ENCODE measurements around the gene WDR45.

The WDR45 gene

GRCh38 chrX:49102190-49102589 lies 22.5 kb upstream of the WDR45 start:
- TF ChIP-seq CTCF (IDR thresholded peaks at IDR 0.05; ENCODE audit: low read depth, low read length), result no peak
- DNase-seq (ENCODE audit: low read depth in 2 of 2), result no peak
- no peak overlapping the region for H3K4me3 ChIP-seq (replicated peaks in 1 of 2; ENCODE audit: low read depth in 2 of 2, low read length in 2 of 2)

- no peak for DNase-seq (ENCODE audit: low read depth in 2 of 2)
- TF ChIP-seq CTCF (IDR thresholded peaks at IDR 0.05; ENCODE audit: low read depth, low read length), result no peak
- H3K4me3 ChIP-seq (replicated peaks in 1 of 2; ENCODE audit: low read depth in 2 of 2, low read length in 2 of 2), result peak overlapping the region; percentile 57 to 75
These were observed 21.9 kb upstream of the WDR45 start for GRCh38 chrX:49101629-49101984.

GRCh38 chrX:49100704-49101628 lies 21.3 kb upstream of the WDR45 start:
- H3K4me3 ChIP-seq (replicated peaks in 1 of 2; ENCODE audit: low read depth in 2 of 2, low read length in 2 of 2), result peak overlapping the region; percentile 57 to 75
- peak; percentile 93 to 94 for DNase-seq (ENCODE audit: low read depth in 2 of 2)
- TF ChIP-seq CTCF (IDR thresholded peaks at IDR 0.05; ENCODE audit: low read depth, low read length), result no peak

GRCh38 chrX:49096419-49096818 lies 16.7 kb upstream of the WDR45 start:
- no peak overlapping the region for H3K4me3 ChIP-seq (replicated peaks in 1 of 2; ENCODE audit: low read depth in 2 of 2, low read length in 2 of 2)
- TF ChIP-seq CTCF (IDR thresholded peaks at IDR 0.05; ENCODE audit: low read depth, low read length), result no peak
- DNase-seq (ENCODE audit: low read depth in 2 of 2), result no peak

GRCh38 chrX:49089553-49089952 lies 9.9 kb upstream of the WDR45 start:
- TF ChIP-seq CTCF (IDR thresholded peaks at IDR 0.05; ENCODE audit: low read depth, low read length), result no peak
- no peak overlapping the region for H3K4me3 ChIP-seq (replicated peaks in 1 of 2; ENCODE audit: low read depth in 2 of 2, low read length in 2 of 2)
- no peak for DNase-seq (ENCODE audit: low read depth in 2 of 2)

GRCh38 chrX:49082271-49082871 lies 2.7 kb upstream of the WDR45 start:
- no peak overlapping the region for H3K4me3 ChIP-seq (replicated peaks in 1 of 2; ENCODE audit: low read depth in 2 of 2, low read length in 2 of 2)
- DNase-seq (ENCODE audit: low read depth in 2 of 2), result no peak
- TF ChIP-seq CTCF (IDR thresholded peaks at IDR 0.05; ENCODE audit: low read depth, low read length), result no peak
